GM10248 (cell line): ENCODE results near the gene MAGEB2.

Experiments used
- CTCF ChIA-PET: fragments of 300-600 bp; sonication (Branson Sonifier 250); formaldehyde crosslinking; extraction: SDS; loops from one replicate; lab custom pipeline; 2021; ENCODE audit warnings: antibody characterized with exemption; lab: Yijun Ruan, JAX
- POLR2A ChIA-PET: fragments of 350-650 bp; sonication (Branson Sonifier 250); formaldehyde crosslinking; extraction: SDS; loops from one replicate; lab custom pipeline; 2020; ENCODE audit warnings: antibody characterized with exemption; lab: Yijun Ruan, JAX
- DNase-seq: peaks from one replicate; pipeline ENCODE4 v3.0.0; 2012; ENCODE audit errors: extremely low spot score
- CTCF ChIP-seq: IDR thresholded peaks from 2 replicates; pipeline ENCODE4 v1.5.1; 2012; ENCODE audit warnings: mild to moderate bottlenecking, low read depth; ENCODE audit errors: extremely low read depth, missing control alignments, control extremely low read depth

The MAGEB2 gene

GRCh38 chrX:30212172-30212571 is 3.2 kb upstream of the MAGEB2 start:
- ChIA-PET POLR2A (no interaction called here), CTCF (interaction anchor here (2.0 kb wide), 1 partner anchor 16 kb away, joined by 6 read pairs; no protein-coding TSS in a partner anchor)
- no peak for TF ChIP-seq CTCF
- no peak for DNase-seq

GRCh38 chrX:30217465-30217864 is 2.1 kb downstream of the MAGEB2 start:
- POLR2A ChIA-PET, result no interaction called here
- CTCF ChIA-PET, result no interaction called here
- DNase-seq, result no peak
- no peak for TF ChIP-seq CTCF

GRCh38 chrX:30219372-30219771 is 4.0 kb downstream of the MAGEB2 start:
- DNase-seq, result no peak
- no peak for TF ChIP-seq CTCF
- ChIA-PET POLR2A (no interaction called here), CTCF (no interaction called here)

GRCh38 chrX:30220661-30221060 is 5.3 kb downstream of the MAGEB2 start:
- DNase-seq, result no peak
- ChIA-PET CTCF (no interaction called here), POLR2A (no interaction called here)
- TF ChIP-seq CTCF, result no peak

- POLR2A ChIA-PET, result no interaction called here
- no peak for TF ChIP-seq CTCF
- no peak for DNase-seq
- CTCF ChIA-PET, result no interaction called here
Observed at GRCh38 chrX:30224536-30224935, 9.2 kb downstream of the MAGEB2 start.

GRCh38 chrX:30228526-30228925 is 13.2 kb downstream of the MAGEB2 start:
- no peak for TF ChIP-seq CTCF
- CTCF ChIA-PET, result no interaction called here
- POLR2A ChIA-PET, result no interaction called here
- DNase-seq, result no peak

- POLR2A ChIA-PET, result no interaction called here
- DNase-seq, result no peak
- TF ChIP-seq CTCF, result no peak
- CTCF ChIA-PET, result no interaction called here
Observed at GRCh38 chrX:30230395-30230794, 15.0 kb downstream of the MAGEB2 start, which contains the start of gene MAGEB3. MAGEB3 (plus strand) TSS chrX:30230657; CDS start chrX:30235925, 5,268 bp downstream.
